A549 (cell line): Measurements from ENCODE around the gene XRCC5. TPM values are rescaled to one million over a fixed set of nuclear protein-coding genes. Genes with fewer than 3 reads are reported as not detected.

Experiments
- ATAC-seq, 2 experiments: fragments of 200-7000 bp in 1 of 2; fragments of >200 bp in 1 of 2; cut with Nextera tagmentation in 1 of 2; cut with Tn5 transposase in 1 of 2; 3 replicates each; pipeline versions ENCODE4 v1.8.0 to v1.9.1; 2018 to 2020; ENCODE audit warnings: mild to moderate bottlenecking in 1 of 2, moderate library complexity in 1 of 2
- CTCF ChIA-PET: fragments of 300-600 bp; sonication (Branson Sonifier 250); formaldehyde crosslinking; extraction: SDS; loops from one replicate; lab custom pipeline; 2021; ENCODE audit warnings: antibody characterized with exemption, inconsistent platforms; lab: Yijun Ruan, JAX
- POLR2A ChIA-PET: fragments of 350-600 bp; formaldehyde crosslinking; extraction: SDS; loops from one replicate; lab custom pipeline; 2021; ENCODE audit warnings: antibody characterized with exemption, inconsistent platforms; lab: Yijun Ruan, JAX
- DNase-seq, 2 experiments: peaks; one replicate each; pipeline versions ENCODE4 v3.0.0 to v3.0.0-alpha.2; 2011 to 2016; ENCODE audit warnings: low read depth in 1 of 2, low spot score in 1 of 2
- FAIRE-seq: peaks from 2 replicates; lab custom pipeline; 2011; peaks lifted over from hg19 to GRCh38; lab: Jason Lieb, UNC
- H3K27ac ChIP-seq, 2 experiments: fragments of >200 bp; sonication (Bioruptor Twin); formaldehyde crosslinking; 3 replicates each; pipeline ENCODE4 v1.5.1; 2016 to 2017
- H3K4me1 ChIP-seq: fragments of >200 bp; sonication (Bioruptor Twin); formaldehyde crosslinking; 3 replicates; pipeline ENCODE4 v1.6.1; 2016
- H3K4me2 ChIP-seq: fragments of >200 bp; sonication (Bioruptor Twin); formaldehyde crosslinking; 3 replicates; pipeline ENCODE4 v1.6.1; 2016
- H3K4me3 ChIP-seq: fragments of >200 bp; sonication (Bioruptor Twin); formaldehyde crosslinking; 3 replicates; pipeline ENCODE4 v1.5.1; 2016
- H3K9me3 ChIP-seq: fragments of >200 bp; sonication (Bioruptor Twin); formaldehyde crosslinking; 3 replicates; pipeline ENCODE4 v1.6.1; 2016
- CBX2 ChIP-seq: fragments of 200-600 bp; sonication (generic); IDR thresholded peaks from 2 replicates; pipeline ENCODE4 v1.6.1; 2016; ENCODE audit warnings: low read depth, mild to moderate bottlenecking, borderline replicate concordance
- CBX8 ChIP-seq: fragments of 200-600 bp; sonication (generic); IDR thresholded peaks from 2 replicates; pipeline ENCODE4 v1.6.1; 2016
- CHD4 ChIP-seq: fragments of 200-600 bp; sonication (generic); IDR thresholded peaks from 2 replicates; pipeline ENCODE4 v1.6.1; 2016; ENCODE audit warnings: antibody characterized with exemption, mild to moderate bottlenecking, borderline replicate concordance
- EP300 ChIP-seq, 2 experiments: fragments of >200 bp; sonication (Bioruptor Twin); formaldehyde crosslinking; IDR thresholded peaks; 2 replicates in 1 of 2; 3 replicates in 1 of 2; pipeline ENCODE4 v1.6.1; 2016 to 2017
- ESRRA ChIP-seq: fragments of 150-350 bp; IDR thresholded peaks from 2 replicates; pipeline ENCODE4 v1.6.1; 2014; ENCODE audit warnings: mild to moderate bottlenecking, low read length, borderline replicate concordance
- FOSB ChIP-seq: fragments of 250-450 bp; sonication (Bioruptor Pico); IDR thresholded peaks from 2 replicates; pipeline ENCODE4 v1.5.0; 2020; ENCODE audit warnings: mild to moderate bottlenecking, moderate library complexity
- FOXS1 ChIP-seq: fragments of 250-450 bp; sonication (Bioruptor Pico); IDR thresholded peaks from 2 replicates; pipeline ENCODE4 v1.5.0; 2020; ENCODE audit warnings: mild to moderate bottlenecking, moderate library complexity
- GATA3 ChIP-seq: IDR thresholded peaks from 2 replicates; pipeline ENCODE4 v1.6.1; 2012; ENCODE audit warnings: borderline replicate concordance
- HDAC2 ChIP-seq: fragments of 200-600 bp; sonication (generic); IDR thresholded peaks from 2 replicates; pipeline ENCODE4 v1.6.1; 2016
- HOXA7 ChIP-seq: fragments of 250-450 bp; sonication (Bioruptor Pico); IDR thresholded peaks from 2 replicates; pipeline ENCODE4 v1.5.0; 2020; ENCODE audit warnings: mild to moderate bottlenecking, moderate library complexity
- HOXB5 ChIP-seq: fragments of 250-450 bp; sonication (Bioruptor Pico); IDR thresholded peaks from 2 replicates; pipeline ENCODE4 v1.5.0; 2020; ENCODE audit warnings: mild to moderate bottlenecking, moderate library complexity
- JUNB ChIP-seq: fragments of >200 bp; sonication (Bioruptor Twin); formaldehyde crosslinking; IDR thresholded peaks from 2 replicates; pipeline ENCODE4 v1.6.1; 2016
- KDM5A ChIP-seq: fragments of 200-600 bp; sonication (generic); IDR thresholded peaks from 2 replicates; pipeline ENCODE4 v1.6.1; 2016; ENCODE audit warnings: antibody characterized with exemption, mild to moderate bottlenecking
- NFE2L2 ChIP-seq: fragments of 150-350 bp; conservative IDR thresholded peaks from 2 replicates; pipeline ENCODE4 v1.6.1; 2014; ENCODE audit warnings: low read length
- NR3C1 ChIP-seq: fragments of >200 bp; sonication (Bioruptor Twin); formaldehyde crosslinking; IDR thresholded peaks from 3 replicates; pipeline ENCODE4 v1.6.1; 2017
- TFCP2L1 ChIP-seq: fragments of 250-450 bp; sonication (Bioruptor Pico); IDR thresholded peaks from 2 replicates; pipeline ENCODE4 v1.5.0; 2021; ENCODE audit warnings: mild to moderate bottlenecking
- TP53 ChIP-seq: fragments of 250-450 bp; sonication (Bioruptor Pico); IDR thresholded peaks from 2 replicates; pipeline ENCODE4 v1.5.0; 2021; ENCODE audit warnings: mild to moderate bottlenecking, moderate library complexity
- ZC3H11A ChIP-seq: fragments of 450-650 bp; IDR thresholded peaks from 2 replicates; pipeline ENCODE4 v1.6.1; 2014; ENCODE audit warnings: antibody characterized with exemption, mild to moderate bottlenecking
- ZSCAN20 ChIP-seq: fragments of 250-450 bp; sonication (Bioruptor Pico); IDR thresholded peaks from 2 replicates; pipeline ENCODE4 v1.8.0; 2022; ENCODE audit warnings: mild to moderate bottlenecking, moderate library complexity
- WGBS: methylation state at CpG from one replicate; pipeline ENCODE4 v1.1.6; 2017; ENCODE audit errors: missing lambda C conversion rate; 5-methylcytosine and 5-hydroxymethylcytosine counted together
- polyA plus RNA-seq, 4 experiments: library from polyadenylated mRNA; depleted of rRNA in 3 of 4; stranded (reverse); fragments of >200 nt; fragmentation: RNase III in 1 of 4; extraction: RNeasy Plus Mini Kit Qiagen cat#74134 plus additional on column Dnase treatment in 1 of 4; gene quantifications; 2 replicates in 3 of 4; 3 replicates in 1 of 4; pipeline ENCODE4 v1.2.3, GENCODE V29; 2011 to 2017
- TF ChIP-seq, protein P1 (sequence below): IDR thresholded peaks from 2 replicates; pipeline ENCODE4 v1.6.1; 2012
- TF ChIP-seq, protein P2 (sequence below): fragments of 450-650 bp; IDR thresholded peaks from 2 replicates; pipeline ENCODE4 v1.6.1; 2014; ENCODE audit warnings: antibody characterized with exemption

XRCC5 gene
- polyA plus RNA-seq, 2 of the 4 experiments (the other 2 are of a cell fraction): 217 to 430 TPM

DNA sequence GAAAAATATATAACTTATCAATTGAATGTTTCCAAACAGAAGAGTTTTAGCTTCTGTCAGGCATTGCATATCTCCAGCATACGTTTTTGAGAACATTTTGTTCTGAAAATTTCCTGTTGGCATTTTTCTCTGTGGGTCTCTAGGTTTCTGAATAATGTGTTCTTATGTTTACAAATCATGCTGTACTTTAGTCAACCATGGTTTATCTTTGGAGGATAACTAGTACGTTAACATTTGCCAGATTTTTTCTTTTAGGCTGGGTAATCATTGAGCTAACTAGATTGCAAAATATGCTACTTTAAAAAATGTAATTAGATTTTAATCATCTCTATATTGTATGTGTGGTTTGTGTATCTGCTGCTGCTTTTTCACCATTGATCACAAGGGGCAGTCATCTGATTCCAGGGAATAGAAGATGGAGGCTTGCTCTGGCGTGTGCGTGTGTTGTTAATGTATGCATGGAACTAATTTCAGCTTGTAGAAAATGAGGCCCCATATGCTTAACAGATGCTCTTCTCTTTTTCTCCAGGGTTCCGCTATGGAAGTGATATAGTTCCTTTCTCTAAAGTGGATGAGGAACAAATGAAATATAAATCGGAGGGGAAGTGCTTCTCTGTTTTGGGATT lies 21.3 kb downstream of the XRCC5 start:
- ATAC-seq: 0 out of 6 replicates have a peak, but pooled peaks of 1 of the 2 experiments have one; percentile 42
- DNase-seq: no peak
- Histone ChIP-seq H3K9me3 (no peaks in the 10 kb centered on the region), H3K4me1 (no peaks in the 10 kb centered on the region), H3K27ac (no peak overlapping the region), H3K4me2 (no peak overlapping the region), H3K4me3 (no peak overlapping the region)
- FAIRE-seq: no peak
- ChIA-PET CTCF (interaction anchor here (0.9 to 1.5 kb wide), 3 partner anchors 11 to 19 kb away, joined by 3 to 7 read pairs (median 4); no protein-coding TSS in a partner anchor), POLR2A (interaction anchor here (0.7 kb wide), 1 partner anchor 33 kb away, joined by 4 read pairs; no protein-coding TSS in a partner anchor)
- TF ChIP-seq ZSCAN20 (no peak), EP300 (IDR thresholded peaks at IDR 0.05) (no peak), NR3C1 (no peak), CBX2 (no peak), KDM5A (no peak), HDAC2 (no peak), NFE2L2 (no peak)
- 90% methylated on average over 6 of the region's 6 CpGs for WGBS

DNA sequence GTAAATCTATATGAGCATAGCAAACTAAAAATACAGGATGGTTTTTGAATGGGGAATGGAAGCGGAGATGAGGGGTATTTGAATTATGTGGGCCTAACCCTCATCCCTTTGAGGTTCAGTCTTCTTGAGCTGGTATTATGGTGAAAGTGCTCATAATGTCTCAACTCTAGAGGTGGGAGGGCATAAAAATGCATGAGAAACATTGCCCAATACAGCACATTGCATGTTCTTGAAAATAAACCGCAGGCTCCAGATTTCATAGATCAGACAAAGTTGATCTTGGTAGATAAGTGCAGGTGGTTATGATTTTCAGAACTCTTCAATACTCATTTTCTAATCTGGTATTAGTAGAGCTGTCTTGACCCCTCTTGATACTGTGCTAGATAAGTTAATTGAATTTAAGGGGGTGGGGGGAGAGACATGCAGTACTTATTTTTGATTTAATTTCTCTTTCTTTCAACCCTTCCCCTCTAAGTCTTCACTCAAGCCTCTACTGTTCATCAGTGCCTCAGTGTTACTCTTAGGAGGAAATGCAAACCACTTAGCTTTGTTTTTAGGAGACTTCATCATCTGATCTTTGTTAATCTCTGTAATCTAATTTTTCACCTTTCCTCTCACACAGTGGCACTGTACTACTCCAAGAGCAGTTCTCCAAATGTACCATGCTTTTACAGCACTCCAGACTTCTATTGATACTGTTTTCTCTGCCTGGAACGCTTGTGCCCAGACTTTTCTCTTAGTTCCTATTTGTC lies 22.2 kb downstream of the XRCC5 start:
- ChIA-PET POLR2A (no interaction called here), CTCF (interaction anchor here (1.0 to 1.5 kb wide), 3 partner anchors 12 to 18 kb away, joined by 4 to 7 read pairs (median 4); no protein-coding TSS in a partner anchor)
- Histone ChIP-seq H3K4me1 (no peaks in the 10 kb centered on the region), H3K4me2 (no peak overlapping the region), H3K4me3 (no peak overlapping the region), H3K9me3 (no peaks in the 10 kb centered on the region), H3K27ac (no peak overlapping the region)
- TF ChIP-seq JUNB: no peak
- no peak for TF ChIP-seq CBX8
- TF ChIP-seq TP53 (CRISPR knock-in tag): no peak
- FAIRE-seq: no peak
- DNase-seq: no peak
- WGBS: 90% methylated on average over 3 of the region's 3 CpGs
- no peak for ATAC-seq

DNA sequence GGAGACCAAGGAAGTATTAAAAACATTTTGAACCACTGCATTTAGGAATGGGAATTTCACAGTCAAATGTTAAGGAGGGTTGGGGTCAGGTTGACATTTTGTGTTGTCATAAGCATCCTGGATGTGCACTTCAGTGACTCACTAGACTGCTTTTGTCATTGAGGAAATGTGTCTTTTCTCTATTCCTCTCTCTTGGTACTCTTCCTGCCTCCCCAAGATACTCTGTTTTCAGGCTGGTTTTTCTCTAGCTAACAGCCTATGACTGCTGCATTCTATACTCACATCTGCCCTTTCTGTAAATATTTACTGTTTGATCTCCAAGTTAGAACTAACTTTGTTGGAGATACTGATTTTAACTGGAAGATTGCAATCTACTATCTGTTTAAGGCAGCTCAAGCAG lies 23.4 kb downstream of the XRCC5 start:
- FAIRE-seq (no peak), ATAC-seq (no peak)
- Histone ChIP-seq H3K4me3 (no peak overlapping the region), H3K4me1 (no peaks in the 10 kb centered on the region), H3K27ac (no peak overlapping the region), H3K9me3 (no peaks in the 10 kb centered on the region)
- CTCF ChIA-PET: no interaction called here
- TF ChIP-seq, protein P1, sequence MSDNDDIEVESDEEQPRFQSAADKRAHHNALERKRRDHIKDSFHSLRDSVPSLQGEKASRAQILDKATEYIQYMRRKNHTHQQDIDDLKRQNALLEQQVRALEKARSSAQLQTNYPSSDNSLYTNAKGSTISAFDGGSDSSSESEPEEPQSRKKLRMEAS: no peak
- TF ChIP-seq HOXA7 (CRISPR knock-in tag) (no peak), FOSB (no peak), ZC3H11A (no peak), CHD4 (no peak), HOXB5 (CRISPR knock-in tag) (no peak), NFE2L2 (no peak), HDAC2 (no peak), JUNB (no peak), EP300 (IDR thresholded peaks at IDR 0.05) (no peak), ESRRA (no peak), TFCP2L1 (CRISPR knock-in tag) (no peak), GATA3 (no peak), FOXS1 (CRISPR knock-in tag) (no peak)
- TF ChIP-seq, protein P2, sequence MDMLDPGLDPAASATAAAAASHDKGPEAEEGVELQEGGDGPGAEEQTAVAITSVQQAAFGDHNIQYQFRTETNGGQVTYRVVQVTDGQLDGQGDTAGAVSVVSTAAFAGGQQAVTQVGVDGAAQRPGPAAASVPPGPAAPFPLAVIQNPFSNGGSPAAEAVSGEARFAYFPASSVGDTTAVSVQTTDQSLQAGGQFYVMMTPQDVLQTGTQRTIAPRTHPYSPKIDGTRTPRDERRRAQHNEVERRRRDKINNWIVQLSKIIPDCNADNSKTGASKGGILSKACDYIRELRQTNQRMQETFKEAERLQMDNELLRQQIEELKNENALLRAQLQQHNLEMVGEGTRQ: no peak
- TF ChIP-seq, all 56 proteins: peak for 0
- no peak overlapping the region for H3K4me2 ChIP-seq
- POLR2A ChIA-PET: interaction anchor here (0.9 kb wide), 1 partner anchor 84 kb away, joined by 4 read pairs; no protein-coding TSS in a partner anchor
- no peak for DNase-seq
